Brain pericyte (primary cell): ENCODE measurements around the gene SESN1.
"Not testable (repeated sequence)": the region's sequence is repeated elsewhere in the genome, so short reads cannot be mapped to it uniquely, and the experiment has no call there.

ENCODE experiments used
- DNase-seq: peaks from one replicate; pipeline ENCODE4 v3.0.0-alpha.2; 2012; ENCODE audit warnings: low read depth, low spot score

Gene SESN1

GRCh38 chr6:109094416-109095035 is at the start of gene SESN1:
SESN1 (minus strand) TSS chr6:109094846; CDS start chr6:109094073, 773 bp downstream.
- peak; percentile 65 for DNase-seq

GRCh38 chr6:109143191-109143590 is 48.5 kb upstream of the SESN1 start:
- DNase-seq, result no peak

DNA sequence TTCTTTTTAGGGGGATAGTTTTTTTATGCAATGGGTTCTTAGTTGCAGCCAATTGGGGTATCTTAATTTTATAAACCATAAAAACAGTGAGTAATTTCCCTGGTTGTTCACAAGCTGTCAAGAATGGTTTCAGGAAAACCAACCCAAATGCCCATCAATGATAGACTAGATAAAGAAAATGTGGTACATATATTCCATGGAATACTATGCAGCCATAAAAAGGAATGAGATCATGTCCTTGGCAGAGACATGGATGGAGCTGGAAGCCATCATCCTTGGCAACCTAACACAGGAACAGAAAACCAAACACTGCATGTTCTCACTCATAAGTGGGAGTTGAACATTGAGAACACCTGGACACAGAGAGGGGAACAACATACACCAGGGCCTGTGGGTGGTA is 47.4 kb upstream of the SESN1 start:
- DNase-seq, result not testable (repeated sequence)

- no peak for DNase-seq
Measured at GRCh38 chr6:109139109-109139508, 44.5 kb upstream of the SESN1 start.

DNA sequence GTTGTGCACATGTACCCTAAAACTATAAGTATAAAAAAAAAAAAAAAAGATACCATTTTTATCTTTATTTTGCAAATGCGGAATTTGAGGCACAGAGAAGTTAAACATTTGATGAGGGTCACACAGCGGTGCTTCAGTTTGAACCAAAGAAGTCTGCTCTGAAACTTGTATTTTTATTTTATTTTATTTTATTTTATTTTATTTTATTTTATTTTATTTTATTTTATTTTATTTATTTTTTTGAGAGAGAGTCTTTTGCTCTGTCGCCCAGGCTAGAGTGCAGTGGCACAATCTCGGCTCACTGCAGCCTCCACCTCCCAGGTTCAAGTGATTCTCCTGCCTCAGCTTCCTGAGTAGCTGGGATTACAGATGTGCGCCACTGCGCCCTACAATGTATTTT is 41.9 kb upstream of the SESN1 start:
- not testable (repeated sequence) for DNase-seq

DNA sequence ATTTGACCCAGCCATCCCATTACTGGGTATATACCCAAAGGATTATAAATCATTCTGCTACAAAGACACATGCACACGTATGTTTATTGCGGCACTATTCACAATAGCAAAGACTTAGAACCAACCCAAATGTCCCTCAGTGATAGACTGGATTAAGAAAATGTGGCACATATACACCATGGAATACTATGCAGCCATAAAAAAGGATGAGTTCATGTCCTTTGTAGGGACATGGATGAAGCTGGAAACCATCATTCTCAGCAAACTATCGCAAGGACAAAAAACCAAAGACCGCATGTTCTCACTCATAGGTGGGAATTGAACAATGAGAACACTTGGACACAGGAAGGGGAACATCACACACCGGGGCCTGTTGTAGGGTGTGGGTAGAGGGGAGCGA is 41.4 kb upstream of the SESN1 start:
- not testable (repeated sequence) for DNase-seq

- DNase-seq, result not testable (repeated sequence)
Measured at GRCh38 chr6:109135600-109135999, 41.0 kb upstream of the SESN1 start.

DNA sequence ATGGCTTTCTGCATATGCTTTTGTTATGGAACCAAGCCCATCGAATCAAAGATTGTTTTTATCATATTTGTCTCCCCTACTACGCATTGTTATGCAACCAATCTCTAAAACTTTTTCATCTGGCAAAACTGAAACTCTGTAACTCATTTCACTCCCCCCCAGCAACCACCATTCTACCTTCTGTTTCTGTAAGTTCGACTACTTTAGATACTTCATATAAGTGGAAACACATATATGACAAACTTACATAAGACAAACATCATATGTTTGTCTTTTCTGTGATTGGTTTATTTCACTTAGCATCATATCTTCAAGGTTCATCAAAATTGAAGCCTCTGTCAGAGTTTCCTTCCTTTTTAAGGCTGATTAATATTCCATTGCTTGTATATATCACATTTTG is 35.4 kb upstream of the SESN1 start:
- DNase-seq, result no peak

GRCh38 chr6:109125504-109125903 is 30.9 kb upstream of the SESN1 start:
- DNase-seq, result no peak

- DNase-seq, result no peak
Measured at GRCh38 chr6:109124219-109124618, 29.6 kb upstream of the SESN1 start.

DNA sequence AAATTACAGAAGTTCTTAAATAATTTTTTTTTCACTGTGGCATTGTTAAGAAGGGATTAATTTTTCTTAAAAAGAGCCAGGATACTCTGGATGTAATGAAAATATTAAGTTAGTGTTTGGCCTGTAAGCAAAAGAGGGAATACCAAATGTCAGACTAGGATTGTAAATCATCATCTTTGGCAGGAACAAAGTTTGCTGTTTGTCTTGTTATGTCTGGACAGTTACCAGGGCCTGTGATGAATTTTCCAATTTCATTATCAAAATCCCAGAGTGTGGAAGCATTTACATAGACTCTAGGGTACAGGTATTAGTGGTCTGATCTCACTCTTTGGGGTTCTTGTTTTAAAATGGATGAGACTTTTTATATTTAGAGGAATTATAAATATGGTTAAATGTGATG is 26.8 kb upstream of the SESN1 start:
- DNase-seq, result no peak

DNA sequence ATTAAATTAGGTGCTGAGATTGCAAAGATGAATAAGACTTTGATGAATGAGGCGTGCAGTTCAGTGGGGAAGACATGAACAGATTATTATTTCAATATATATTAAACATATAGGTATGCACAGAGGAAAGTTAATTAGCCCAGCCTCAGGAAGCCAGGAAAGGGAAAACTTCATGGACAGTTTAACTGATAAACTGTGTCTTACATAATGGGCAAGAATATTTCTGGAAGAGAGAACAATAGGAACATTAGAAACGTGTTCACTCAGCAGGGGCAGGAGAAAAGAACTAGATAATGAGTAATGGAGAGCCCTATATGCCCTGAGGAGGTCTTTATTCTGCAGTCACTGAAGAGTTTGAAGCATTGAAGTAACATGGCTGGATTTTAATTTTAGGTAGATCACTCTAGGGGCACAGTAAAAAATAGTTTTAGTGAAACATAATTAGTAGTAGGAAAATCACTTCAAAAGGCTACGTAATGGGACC is 24.3 kb upstream of the SESN1 start:
- DNase-seq, result no peak

GRCh38 chr6:109118337-109118736 is 23.7 kb upstream of the SESN1 start:
- no peak for DNase-seq

GRCh38 chr6:109117346-109118035 is 22.8 kb upstream of the SESN1 start:
- no peak for DNase-seq

GRCh38 chr6:109112663-109113062 is 18.0 kb upstream of the SESN1 start:
- DNase-seq, result not testable (repeated sequence)

DNA sequence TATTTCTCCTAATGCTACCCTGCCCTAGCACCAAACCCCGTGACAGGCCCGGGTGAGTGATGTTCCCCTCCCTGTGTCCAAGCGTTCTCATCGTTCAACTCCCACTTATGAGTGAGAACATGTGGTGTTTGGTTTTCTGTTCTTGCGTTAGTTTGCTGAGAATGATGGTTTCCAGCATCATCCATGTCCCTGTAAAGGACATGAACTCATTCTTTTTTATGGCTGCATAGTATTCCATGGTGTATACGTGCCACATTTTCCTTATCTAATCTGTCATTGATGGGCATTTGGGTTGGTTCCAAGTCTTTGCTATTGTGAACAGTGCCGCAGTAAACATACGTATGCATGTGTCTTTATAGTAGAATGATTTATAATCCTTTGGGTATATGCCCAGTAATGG is 15.0 kb upstream of the SESN1 start:
- not testable (repeated sequence) for DNase-seq

GRCh38 chr6:109105681-109106080 is 11.0 kb upstream of the SESN1 start:
- DNase-seq, result no peak

- DNase-seq, result no peak
Measured at GRCh38 chr6:109104512-109104911, 9.9 kb upstream of the SESN1 start.

DNA sequence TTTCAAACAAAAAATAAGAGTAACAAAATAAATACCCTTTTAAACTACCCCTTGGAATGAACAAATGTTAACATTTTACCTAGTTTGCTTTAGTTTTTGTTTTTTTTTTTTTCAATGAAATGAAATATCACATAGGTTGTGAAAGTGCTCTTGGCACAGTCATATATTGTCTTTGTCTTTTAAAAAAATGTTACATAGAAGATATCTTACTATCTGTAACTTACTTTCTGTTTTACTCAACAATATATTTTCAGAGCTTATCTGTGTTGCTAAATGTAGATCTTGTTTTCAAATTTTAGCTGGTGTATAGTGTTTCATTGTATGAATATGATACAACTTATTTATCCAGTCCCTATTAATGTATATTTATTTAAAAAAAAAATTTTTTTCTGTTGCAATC is 9.3 kb upstream of the SESN1 start:
- DNase-seq, result no peak

DNA sequence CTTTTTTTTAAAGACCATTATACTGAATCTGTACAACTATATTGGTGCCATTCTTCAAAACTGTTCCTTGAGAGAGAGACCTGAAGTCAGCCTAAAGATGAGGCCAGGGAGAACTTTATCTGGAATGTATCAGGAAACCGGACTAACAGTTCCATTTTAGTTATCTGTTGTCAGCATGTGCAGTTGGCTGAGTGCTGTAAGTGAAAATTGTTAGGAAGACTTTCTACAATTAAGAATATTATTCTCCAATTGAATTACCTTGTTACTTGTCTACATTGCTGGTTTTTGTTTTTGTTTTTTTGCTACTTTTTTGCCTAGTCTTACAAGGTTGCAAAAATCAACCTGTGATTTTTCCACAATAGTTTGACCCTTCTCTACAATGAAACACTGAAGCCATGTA is 8.1 kb upstream of the SESN1 start:
- no peak for DNase-seq

DNA sequence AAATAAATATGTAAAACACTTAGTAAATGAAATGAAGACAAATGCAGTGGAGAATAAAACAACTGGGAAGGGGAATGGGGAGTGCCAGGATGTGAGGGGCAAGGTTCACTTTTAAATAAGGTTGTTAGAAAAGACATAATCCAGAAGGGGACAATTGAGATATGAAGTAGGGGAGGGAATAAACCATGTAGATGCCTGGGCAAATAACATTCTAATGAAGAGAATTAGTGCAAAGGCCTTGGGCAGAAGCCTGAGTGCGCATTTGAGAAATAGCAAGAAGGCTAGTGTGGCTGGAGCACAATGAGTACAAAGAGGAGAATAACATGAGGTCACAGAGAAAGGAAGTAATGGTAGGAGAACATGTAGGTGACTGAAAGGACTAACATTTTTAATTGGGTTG is 3.0 kb upstream of the SESN1 start:
- DNase-seq, result no peak

DNA sequence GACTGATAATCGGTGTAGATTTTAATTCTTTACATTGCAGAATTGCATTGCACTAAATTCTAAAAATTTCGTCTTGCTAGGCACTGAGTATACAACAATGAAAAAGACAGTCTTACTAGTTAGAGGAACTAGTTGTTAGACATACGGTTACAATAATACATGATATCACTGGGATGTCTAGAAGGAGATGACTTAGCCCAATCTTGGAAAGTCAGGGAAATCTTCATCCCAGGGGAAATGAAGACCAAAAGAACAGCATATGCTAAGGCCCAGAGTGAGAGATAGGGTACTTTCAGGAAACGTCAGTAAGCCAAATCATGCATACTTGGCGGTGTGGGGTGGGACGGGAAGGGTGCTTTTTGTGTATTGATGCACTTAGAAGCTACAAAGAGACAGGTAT is 1.6 kb upstream of the SESN1 start:
- no peak for DNase-seq

- DNase-seq, result no peak
Measured at GRCh38 chr6:109095835-109096084, 1.1 kb upstream of the SESN1 start.
